Trophoblast cell (in vitro differentiated cells and primary cell): ENCODE results near the gene FSTL4.

ENCODE experiments used
- DNase-seq, 2 donors: peaks; one replicate each; pipeline ENCODE4 v3.0.0-alpha.2; 2016
- H2AFZ ChIP-seq: 2 replicates; pipeline ENCODE4 v1.6.1; 2013; ENCODE audit warnings: low read length, moderate library complexity, mild to moderate bottlenecking; ENCODE audit not compliant: insufficient read depth, poor library complexity
- H2AK5ac ChIP-seq: 2 replicates; pipeline ENCODE4 v1.6.1; 2013; ENCODE audit warnings: mild to moderate bottlenecking, low read length
- H2BK120ac ChIP-seq: 2 replicates; pipeline ENCODE4 v1.6.1; 2013; ENCODE audit warnings: low read length, mild to moderate bottlenecking, moderate library complexity; ENCODE audit not compliant: insufficient read depth, poor library complexity
- H2BK12ac ChIP-seq: 2 replicates; pipeline ENCODE4 v1.6.1; 2013; ENCODE audit warnings: mild to moderate bottlenecking, low read length, moderate library complexity
- H2BK5ac ChIP-seq: 2 replicates; pipeline ENCODE4 v1.6.1; 2013; ENCODE audit warnings: low read length, low read depth, moderate library complexity, mild to moderate bottlenecking; ENCODE audit not compliant: poor library complexity
- H3K14ac ChIP-seq: 2 replicates; pipeline ENCODE4 v1.6.1; 2013; ENCODE audit warnings: mild to moderate bottlenecking, low read length
- H3K18ac ChIP-seq: 2 replicates; pipeline ENCODE4 v1.6.1; 2013; ENCODE audit warnings: mild to moderate bottlenecking, low read length
- H3K23ac ChIP-seq: 2 replicates; pipeline ENCODE4 v1.6.1; 2013; ENCODE audit warnings: low read length
- H3K27ac ChIP-seq: 2 replicates; pipeline ENCODE4 v1.5.1; 2013; ENCODE audit warnings: low read depth, mild to moderate bottlenecking, inconsistent platforms, low read length, moderate library complexity
- H3K27me3 ChIP-seq: 2 replicates; pipeline ENCODE4 v1.6.1; 2013; ENCODE audit warnings: inconsistent platforms, mild to moderate bottlenecking, low read length, moderate library complexity; ENCODE audit not compliant: insufficient read depth
- H3K36me3 ChIP-seq, 2 experiments: 1 replicate in 1 of 2; 2 replicates in 1 of 2; pipeline ENCODE4 v1.6.1; 2013; ENCODE audit warnings: low read length in 2 of 2, mild to moderate bottlenecking in 2 of 2, moderate library complexity in 1 of 2; ENCODE audit not compliant: insufficient read depth in 2 of 2, control insufficient read depth in 1 of 2
- H3K4ac ChIP-seq: 2 replicates; pipeline ENCODE4 v1.6.1; 2013; ENCODE audit warnings: low read depth, mild to moderate bottlenecking, low read length, moderate library complexity
- H3K4me1 ChIP-seq, 2 experiments: 1 replicate in 1 of 2; 2 replicates in 1 of 2; pipeline ENCODE4 v1.6.1; 2013; ENCODE audit warnings: low read length in 2 of 2, mild to moderate bottlenecking in 2 of 2, moderate library complexity in 1 of 2; ENCODE audit not compliant: insufficient read depth in 2 of 2, control insufficient read depth in 1 of 2
- H3K4me2 ChIP-seq: 2 replicates; pipeline ENCODE4 v1.6.1; 2013; ENCODE audit warnings: inconsistent platforms, mild to moderate bottlenecking, low read length, moderate library complexity
- H3K4me3 ChIP-seq: 2 replicates; pipeline ENCODE4 v1.5.1; 2013; ENCODE audit warnings: mild to moderate bottlenecking, low read depth, low read length, inconsistent platforms
- H3K79me1 ChIP-seq: one replicate; pipeline ENCODE4 v1.6.1; 2013; ENCODE audit warnings: low read length
- H3K79me2 ChIP-seq: 2 replicates; pipeline ENCODE4 v1.6.1; 2013; ENCODE audit warnings: low read length, mild to moderate bottlenecking; ENCODE audit not compliant: control insufficient read depth, insufficient read depth, poor library complexity
- H3K9ac ChIP-seq: 2 replicates; pipeline ENCODE4 v1.6.1; 2013; ENCODE audit warnings: mild to moderate bottlenecking, low read length
- H3K9me3 ChIP-seq: 2 replicates; pipeline ENCODE4 v1.6.1; 2013; ENCODE audit warnings: low read depth, mild to moderate bottlenecking, control low read depth, inconsistent platforms, low read length; ENCODE audit not compliant: insufficient read depth
- H4K12ac ChIP-seq: 2 replicates; pipeline ENCODE4 v1.6.1; 2013; ENCODE audit warnings: low read depth, mild to moderate bottlenecking, low read length, moderate library complexity
- H4K8ac ChIP-seq: 2 replicates; pipeline ENCODE4 v1.6.1; 2013; ENCODE audit warnings: low read depth, mild to moderate bottlenecking, low read length, moderate library complexity
- H4K91ac ChIP-seq: one replicate; pipeline ENCODE4 v1.6.1; 2013; ENCODE audit warnings: low read depth, mild to moderate bottlenecking, low read length, moderate library complexity
- WGBS: extraction: QIAGEN DNeasy Blood & Tissue Kit; methylation state at CpG from one replicate; pipeline ENCODE4 v1.1.7; 2013; ENCODE audit warnings: missing lambda C conversion rate; ENCODE audit not compliant: insufficient read length, insufficient coverage; ENCODE audit errors: extremely low coverage; 5-methylcytosine and 5-hydroxymethylcytosine counted together

The FSTL4 gene

GRCh38 chr5:133325864-133326263, 286.5 kb downstream of the FSTL4 start:
- no peak overlapping the region for H2BK120ac ChIP-seq
- H2BK5ac ChIP-seq = no peak overlapping the region
- no peaks in the 10 kb centered on the region for H3K79me2 ChIP-seq
- H2BK12ac ChIP-seq = no peak overlapping the region
- H3K14ac ChIP-seq = no peak overlapping the region
- no peak for DNase-seq
- no peak overlapping the region for H2AFZ ChIP-seq
- H3K4me1 ChIP-seq = no peaks in the 10 kb centered on the region
- no peaks in the 10 kb centered on the region for H3K79me1 ChIP-seq
- H3K18ac ChIP-seq = no peak overlapping the region
- no peak overlapping the region for H3K23ac ChIP-seq
- H4K12ac ChIP-seq = no peak overlapping the region
- no peak overlapping the region for H3K4ac ChIP-seq
- no peak overlapping the region for H3K9ac ChIP-seq
- H3K36me3 ChIP-seq = no peaks in the 10 kb centered on the region
- no CpG with 5 or more reads among the region's 5 CpGs for WGBS
- H3K4me2 ChIP-seq = no peak overlapping the region
- no peak overlapping the region for H3K27ac ChIP-seq
- H4K91ac ChIP-seq = no peak overlapping the region
- no peak overlapping the region for H3K4me3 ChIP-seq
- H3K9me3 ChIP-seq = peaks cover 2% of the 10 kb centered on the region
- H3K27me3 ChIP-seq = no peaks in the 10 kb centered on the region
- H2AK5ac ChIP-seq = no peak overlapping the region
- H4K8ac ChIP-seq = no peak overlapping the region

GRCh38 chr5:133324926-133325325, 287.4 kb downstream of the FSTL4 start:
- no peak for DNase-seq
- no peak overlapping the region for H2BK120ac ChIP-seq
- no peaks in the 10 kb centered on the region for H3K27me3 ChIP-seq
- no peak overlapping the region for H3K14ac ChIP-seq
- H3K79me1 ChIP-seq = no peaks in the 10 kb centered on the region
- H4K8ac ChIP-seq = no peak overlapping the region
- no peak overlapping the region for H3K27ac ChIP-seq
- no peaks in the 10 kb centered on the region for H3K36me3 ChIP-seq
- no CpG with 5 or more reads among the region's 4 CpGs for WGBS
- no peak overlapping the region for H3K4ac ChIP-seq
- H3K23ac ChIP-seq = no peak overlapping the region
- H3K4me2 ChIP-seq = no peak overlapping the region
- no peak overlapping the region for H3K9ac ChIP-seq
- no peak overlapping the region for H2AFZ ChIP-seq
- H4K91ac ChIP-seq = no peak overlapping the region
- no peak overlapping the region for H4K12ac ChIP-seq
- no peak overlapping the region for H3K18ac ChIP-seq
- no peaks in the 10 kb centered on the region for H3K79me2 ChIP-seq
- H2BK12ac ChIP-seq = no peak overlapping the region
- peaks cover 2% of the 10 kb centered on the region for H3K9me3 ChIP-seq
- H2AK5ac ChIP-seq = no peak overlapping the region
- no peaks in the 10 kb centered on the region for H3K4me1 ChIP-seq
- H3K4me3 ChIP-seq = no peak overlapping the region
- no peak overlapping the region for H2BK5ac ChIP-seq

- Histone ChIP-seq H3K4me1 (no peaks in the 10 kb centered on the region), H3K36me3 (no peaks in the 10 kb centered on the region), H3K79me2 (no peaks in the 10 kb centered on the region), H4K91ac (no peak overlapping the region), H4K12ac (no peak overlapping the region), H2BK12ac (no peak overlapping the region), H2BK5ac (no peak overlapping the region), H4K8ac (no peak overlapping the region), H3K9ac (no peak overlapping the region), H3K27me3 (no peaks in the 10 kb centered on the region), H3K79me1 (no peaks in the 10 kb centered on the region), H3K18ac (no peak overlapping the region), H2AFZ (no peak overlapping the region), H3K4me3 (no peak overlapping the region), H3K4ac (no peak overlapping the region), H3K4me2 (no peak overlapping the region), H2AK5ac (no peak overlapping the region), H3K9me3 (peaks cover 2% of the 10 kb centered on the region), H3K14ac (no peak overlapping the region), H3K23ac (no peak overlapping the region), H3K27ac (no peak overlapping the region), H2BK120ac (no peak overlapping the region)
- WGBS = no CpG with 5 or more reads among the region's 13 CpGs
- no peak for DNase-seq
Measured at GRCh38 chr5:133323494-133324457, 288.6 kb downstream of the FSTL4 start.

- H2BK12ac ChIP-seq = no peak overlapping the region
- no peak overlapping the region for H2AFZ ChIP-seq
- no peak overlapping the region for H3K4me2 ChIP-seq
- no peak overlapping the region for H3K27ac ChIP-seq
- H3K14ac ChIP-seq = no peak overlapping the region
- no CpG with 5 or more reads among the region's 5 CpGs for WGBS
- no peaks in the 10 kb centered on the region for H3K27me3 ChIP-seq
- H3K18ac ChIP-seq = no peak overlapping the region
- no peak overlapping the region for H4K8ac ChIP-seq
- no peak overlapping the region for H2BK120ac ChIP-seq
- H3K4me3 ChIP-seq = no peak overlapping the region
- peaks cover 2% of the 10 kb centered on the region for H3K9me3 ChIP-seq
- H3K79me1 ChIP-seq = no peaks in the 10 kb centered on the region
- no peaks in the 10 kb centered on the region for H3K79me2 ChIP-seq
- H3K9ac ChIP-seq = no peak overlapping the region
- no peak overlapping the region for H4K12ac ChIP-seq
- H2BK5ac ChIP-seq = no peak overlapping the region
- no peak overlapping the region for H3K23ac ChIP-seq
- no peak overlapping the region for H3K4ac ChIP-seq
- H4K91ac ChIP-seq = no peak overlapping the region
- no peak overlapping the region for H2AK5ac ChIP-seq
- no peak for DNase-seq
- no peaks in the 10 kb centered on the region for H3K36me3 ChIP-seq
- H3K4me1 ChIP-seq = no peaks in the 10 kb centered on the region
Measured at GRCh38 chr5:133322743-133323142, 289.6 kb downstream of the FSTL4 start.
